SK-N-SH (cell line): ENCODE measurements around the gene LRMDA. TPM values are rescaled to one million over a fixed set of nuclear protein-coding genes. Genes with fewer than 3 reads are reported as not detected.

Experiments used
- CTCF ChIA-PET: fragments of 300-600, 350-600 bp; formaldehyde crosslinking; extraction: SDS; loops from one replicate; lab custom pipeline; 2021; lab: Yijun Ruan, JAX
- POLR2A ChIA-PET: fragments of 350-600 bp; sonication (Branson Sonifier 250); formaldehyde crosslinking; extraction: SDS; loops from one replicate; lab custom pipeline; 2020; ENCODE audit warnings: antibody characterized with exemption, inconsistent platforms; lab: Yijun Ruan, JAX
- DNase-seq: peaks from one replicate; pipeline ENCODE4 v3.0.0; 2012
- H2AFZ ChIP-seq: fragments of 200-600 bp; sonication (generic); 2 replicates; pipeline ENCODE4 v1.8.1; 2016; ENCODE audit warnings: antibody characterized with exemption, mild to moderate bottlenecking, low read depth
- H3F3A ChIP-seq: fragments of 200-600 bp; sonication (generic); replicated peaks from 2 replicates; pipeline ENCODE3; 2016; ENCODE audit warnings: antibody characterized with exemption, mild to moderate bottlenecking; ENCODE audit not compliant: insufficient read depth
- H3K27ac ChIP-seq, 2 experiments: fragments of 200-500 bp in 1 of 2; fragments of 200-600 bp in 1 of 2; sonication (Bioruptor generic) in 1 of 2; sonication (generic), shearing (Covaris generic) in 1 of 2; 2 replicates each; pipeline versions ENCODE4 v1.5.1 to v1.6.1; 2014 to 2016; ENCODE audit warnings: low read depth in 2 of 2, inconsistent platforms in 1 of 2, low read length in 1 of 2, mild to moderate bottlenecking in 1 of 2, mixed read lengths in 1 of 2
- H3K27me3 ChIP-seq: fragments of 200-600 bp; sonication (generic), shearing (Covaris generic); 2 replicates; pipeline ENCODE4 v1.6.1; 2016; ENCODE audit warnings: mixed run types; ENCODE audit not compliant: insufficient read depth
- H3K36me3 ChIP-seq, 2 experiments: fragments of 200-500 bp in 1 of 2; fragments of 200-600 bp in 1 of 2; sonication (Bioruptor generic) in 1 of 2; sonication (generic) in 1 of 2; replicated peaks in 1 of 2; 2 replicates each; pipeline versions ENCODE3 to v1.5.1; 2014 to 2016; ENCODE audit warnings: low read length in 1 of 2, mild to moderate bottlenecking in 1 of 2; ENCODE audit not compliant: insufficient read depth in 2 of 2, control insufficient read depth in 1 of 2
- H3K4me1 ChIP-seq, 2 experiments: fragments of 200-500 bp in 1 of 2; fragments of 200-600 bp in 1 of 2; sonication (Bioruptor generic) in 1 of 2; sonication (generic), shearing (Covaris generic) in 1 of 2; 2 replicates each; pipeline versions ENCODE4 v1.5.1 to v1.6.1; 2014 to 2016; ENCODE audit warnings: low read depth in 1 of 2, low read length in 1 of 2, mixed run types in 1 of 2; ENCODE audit not compliant: insufficient read depth in 2 of 2, control insufficient read depth in 1 of 2
- H3K4me2 ChIP-seq: fragments of 200-600 bp; sonication (generic), shearing (Covaris generic); 2 replicates; pipeline ENCODE4 v1.6.1; 2017; ENCODE audit warnings: mixed run types
- H3K4me3 ChIP-seq, 2 experiments: fragments of 200-500 bp in 1 of 2; fragments of 200-600 bp in 1 of 2; sonication (Bioruptor generic) in 1 of 2; sonication (generic), shearing (Covaris generic) in 1 of 2; 2 replicates each; pipeline versions ENCODE4 v1.5.1 to v1.8.1; 2014 to 2016; ENCODE audit warnings: low read depth in 2 of 2, inconsistent platforms in 1 of 2, low read length in 1 of 2, mild to moderate bottlenecking in 1 of 2, mixed read lengths in 1 of 2, moderate library complexity in 1 of 2
- H3K79me2 ChIP-seq: fragments of 200-600 bp; sonication (generic); 2 replicates; pipeline ENCODE4 v1.8.1; 2017; ENCODE audit warnings: mild to moderate bottlenecking; ENCODE audit not compliant: insufficient read depth
- H3K9ac ChIP-seq: fragments of 200-600 bp; sonication (generic); 2 replicates; pipeline ENCODE4 v1.6.1; 2017; ENCODE audit warnings: mixed run types
- H3K9me2 ChIP-seq: fragments of 200-600 bp; sonication (generic); 2 replicates; pipeline ENCODE4 v1.6.1; 2017; ENCODE audit warnings: mixed run types
- H3K9me3 ChIP-seq: fragments of 200-600 bp; sonication (generic); 2 replicates; pipeline ENCODE4 v1.6.1; 2017; ENCODE audit warnings: mixed run types, mild to moderate bottlenecking, moderate library complexity
- H4K20me1 ChIP-seq: fragments of 200-600 bp; sonication (generic); 2 replicates; pipeline ENCODE4 v1.6.1; 2017; ENCODE audit warnings: mild to moderate bottlenecking, mixed run types; ENCODE audit not compliant: insufficient read depth
- CHD2 ChIP-seq: fragments of 150-350 bp; IDR thresholded peaks from 2 replicates; pipeline ENCODE4 v1.6.1; 2018; ENCODE audit warnings: low read length; ENCODE audit not compliant: partially characterized antibody
- CTCF ChIP-seq: fragments of 200-600 bp; sonication (generic); IDR thresholded peaks from 2 replicates; pipeline ENCODE4 v1.6.1; 2017; ENCODE audit warnings: antibody characterized with exemption, mild to moderate bottlenecking, moderate library complexity
- EP300 ChIP-seq, 2 experiments: IDR thresholded peaks; 2 replicates each; pipeline versions ENCODE4 v1.4.0 to v1.6.1; 2012; ENCODE audit warnings: borderline replicate concordance in 1 of 2, low read depth in 1 of 2, low read length in 1 of 2
- FOXM1 ChIP-seq: IDR thresholded peaks from 2 replicates; pipeline ENCODE4 v1.4.0; 2012; ENCODE audit warnings: low read depth, mild to moderate bottlenecking
- RCOR1 ChIP-seq: fragments of 150-350 bp; IDR thresholded peaks from 2 replicates; pipeline ENCODE4 v1.6.1; 2017; ENCODE audit warnings: antibody characterized with exemption, low read length
- RXRA ChIP-seq: IDR thresholded peaks from 2 replicates; pipeline ENCODE4 v1.4.0; 2012; ENCODE audit warnings: low read depth, mild to moderate bottlenecking, borderline replicate concordance
- SIN3A ChIP-seq: IDR thresholded peaks from 2 replicates; pipeline ENCODE4 v1.6.1; 2012; ENCODE audit warnings: low read depth, mild to moderate bottlenecking, low read length, moderate library complexity, borderline replicate concordance
- SMC3 ChIP-seq: IDR thresholded peaks from 2 replicates; pipeline ENCODE4 v1.6.1; 2012; ENCODE audit warnings: low read depth, low read length, improper control_type of control experiment
- TCF12 ChIP-seq: IDR thresholded peaks from 2 replicates; pipeline ENCODE4 v1.4.0; 2012
- USF2 ChIP-seq: fragments of 150-350 bp; IDR thresholded peaks from 2 replicates; pipeline ENCODE4 v1.6.1; 2017; ENCODE audit warnings: antibody characterized with exemption, low read length, low read depth, borderline replicate concordance
- YY1 ChIP-seq: IDR thresholded peaks from 2 replicates; pipeline ENCODE4 v1.4.0; 2012; ENCODE audit warnings: low read depth, mild to moderate bottlenecking
- WGBS: methylation state at CpG from one replicate; pipeline ENCODE4 v1.1.6; 2017; ENCODE audit warnings: low lambda C conversion rate; 5-methylcytosine and 5-hydroxymethylcytosine counted together
- polyA plus RNA-seq, 3 experiments: library from polyadenylated mRNA; depleted of rRNA; stranded (reverse); fragments of >200 nt; gene quantifications; 2 replicates each; pipeline ENCODE4 v1.2.3, GENCODE V29; 2012
- TF ChIP-seq, protein P1 (sequence below): IDR thresholded peaks from 2 replicates; pipeline ENCODE4 v1.4.0; 2012; ENCODE audit warnings: low read depth
- TF ChIP-seq, protein P2 (sequence below): IDR thresholded peaks from 2 replicates; pipeline ENCODE4 v1.4.0; 2012; ENCODE audit warnings: low read depth, borderline replicate concordance
- TF ChIP-seq, protein P3 (sequence below): IDR thresholded peaks from 2 replicates; pipeline ENCODE4; 2012

The LRMDA gene
- polyA plus RNA-seq, 1 of the 3 experiments (the other 2 are of a cell fraction) = 0.95 TPM

- H3K9me3 ChIP-seq = no peaks in the 10 kb centered on the region
- no peaks in the 10 kb centered on the region for H4K20me1 ChIP-seq
- no peaks in the 10 kb centered on the region for H3K9me2 ChIP-seq
- TF ChIP-seq YY1 (no peak), TCF12 (no peak), FOXM1 (no peak), RCOR1 (no peak), CTCF (no peak), USF2 (no peak), RXRA (no peak), CHD2 (no peak), SIN3A (no peak), EP300 (IDR thresholded peaks at IDR 0.05; ENCODE audit: borderline replicate concordance in 1 of 2, low read depth in 1 of 2, low read length in 1 of 2) (no peak), SMC3 (no peak)
- TF ChIP-seq, protein P1, sequence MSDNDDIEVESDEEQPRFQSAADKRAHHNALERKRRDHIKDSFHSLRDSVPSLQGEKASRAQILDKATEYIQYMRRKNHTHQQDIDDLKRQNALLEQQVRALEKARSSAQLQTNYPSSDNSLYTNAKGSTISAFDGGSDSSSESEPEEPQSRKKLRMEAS = no peak
- TF ChIP-seq, protein P2, sequence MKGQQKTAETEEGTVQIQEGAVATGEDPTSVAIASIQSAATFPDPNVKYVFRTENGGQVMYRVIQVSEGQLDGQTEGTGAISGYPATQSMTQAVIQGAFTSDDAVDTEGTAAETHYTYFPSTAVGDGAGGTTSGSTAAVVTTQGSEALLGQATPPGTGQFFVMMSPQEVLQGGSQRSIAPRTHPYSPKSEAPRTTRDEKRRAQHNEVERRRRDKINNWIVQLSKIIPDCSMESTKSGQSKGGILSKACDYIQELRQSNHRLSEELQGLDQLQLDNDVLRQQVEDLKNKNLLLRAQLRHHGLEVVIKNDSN = no peak
- TF ChIP-seq, protein P3, sequence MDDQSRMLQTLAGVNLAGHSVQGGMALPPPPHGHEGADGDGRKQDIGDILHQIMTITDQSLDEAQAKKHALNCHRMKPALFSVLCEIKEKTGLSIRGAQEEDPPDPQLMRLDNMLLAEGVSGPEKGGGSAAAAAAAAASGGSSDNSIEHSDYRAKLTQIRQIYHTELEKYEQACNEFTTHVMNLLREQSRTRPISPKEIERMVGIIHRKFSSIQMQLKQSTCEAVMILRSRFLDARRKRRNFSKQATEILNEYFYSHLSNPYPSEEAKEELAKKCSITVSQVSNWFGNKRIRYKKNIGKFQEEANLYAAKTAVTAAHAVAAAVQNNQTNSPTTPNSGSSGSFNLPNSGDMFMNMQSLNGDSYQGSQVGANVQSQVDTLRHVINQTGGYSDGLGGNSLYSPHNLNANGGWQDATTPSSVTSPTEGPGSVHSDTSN = no peak
- H3K9ac ChIP-seq = no peak overlapping the region
- no peak overlapping the region for H3K4me2 ChIP-seq
- 57% methylated on average over 1 of the region's 1 CpG for WGBS
- H3K79me2 ChIP-seq = no peaks in the 10 kb centered on the region
- H3K27me3 ChIP-seq = no peaks in the 10 kb centered on the region
- peaks cover 15% of the 10 kb centered on the region for H3F3A ChIP-seq
- peak overlapping the region in 1 of 2 experiments; percentile 39; a peak in 1 of 4 replicates for H3K27ac ChIP-seq
- no peak overlapping the region for H2AFZ ChIP-seq
- H3K4me3 ChIP-seq = no peak overlapping the region
- no peaks in the 10 kb centered on the region for H3K36me3 ChIP-seq
- DNase-seq = no peak
- CTCF ChIA-PET = no interaction called here
- peaks cover 16 to 17% of the 10 kb centered on the region in 2 experiments; a peak in 3 of 4 replicates for H3K4me1 ChIP-seq
- POLR2A ChIA-PET = no interaction called here
These were observed 855.1 kb downstream of the LRMDA start for GRCh38 chr10:76286536-76286935.
